AG08395 (cell line): ENCODE measurements around the gene RGS16.
A peak's percentile ranks its signal among the peaks of the same experiment; 100 is the strongest.

Experiments
- DNase-seq: peaks from one replicate; pipeline ENCODE4 v3.0.0; 2012; ENCODE audit warnings: mixed read lengths, low spot score

Gene RGS16

GRCh38 chr1:182629499-182630096 is 25.4 kb upstream of the RGS16 start:
- DNase-seq = no peak

GRCh38 chr1:182629080-182629479 is 24.9 kb upstream of the RGS16 start:
- DNase-seq = no peak

- DNase-seq = no peak
These were observed 24.5 kb upstream of the RGS16 start for GRCh38 chr1:182628657-182629056.

- no peak for DNase-seq
These were observed 23.4 kb upstream of the RGS16 start for GRCh38 chr1:182627622-182628021.

GRCh38 chr1:182626527-182626926 is 22.3 kb upstream of the RGS16 start:
- DNase-seq = no peak

- DNase-seq = peak; percentile 40
These were observed 21.7 kb upstream of the RGS16 start for GRCh38 chr1:182625719-182626504.

GRCh38 chr1:182625024-182625423 is 20.8 kb upstream of the RGS16 start:
- DNase-seq = no peak

- no peak for DNase-seq
These were observed 20.4 kb upstream of the RGS16 start for GRCh38 chr1:182624577-182624976.

GRCh38 chr1:182622901-182623528 is 18.8 kb upstream of the RGS16 start:
- no peak for DNase-seq

- DNase-seq = no peak
These were observed 17.7 kb upstream of the RGS16 start for GRCh38 chr1:182621906-182622305.

GRCh38 chr1:182620924-182621585 is 16.9 kb upstream of the RGS16 start:
- DNase-seq = no peak

GRCh38 chr1:182617734-182618351 is 13.7 kb upstream of the RGS16 start:
- no peak for DNase-seq

- no peak for DNase-seq
These were observed 12.8 kb upstream of the RGS16 start for GRCh38 chr1:182617014-182617429.

- DNase-seq = no peak
These were observed 12.2 kb upstream of the RGS16 start for GRCh38 chr1:182616130-182617013.

GRCh38 chr1:182615468-182616129 is 11.4 kb upstream of the RGS16 start:
- no peak for DNase-seq

- DNase-seq = peak; percentile 87
These were observed 10.7 kb upstream of the RGS16 start for GRCh38 chr1:182614796-182615454.

GRCh38 chr1:182611787-182612186 is 7.6 kb upstream of the RGS16 start:
- DNase-seq = no peak

GRCh38 chr1:182611326-182611725 is 7.1 kb upstream of the RGS16 start:
- DNase-seq = no peak

- DNase-seq = no peak
These were observed 6.5 kb upstream of the RGS16 start for GRCh38 chr1:182610606-182611194.
